Lung microvascular endothelial cell (primary cell): ENCODE results near the gene DUSP19. TPM values are rescaled to one million over a fixed set of nuclear protein-coding genes. Genes with fewer than 3 reads are reported as not detected.
"Not testable (repeated sequence)": the region's sequence is repeated elsewhere in the genome, so short reads cannot be mapped to it uniquely, and the experiment has no call there.

ENCODE experiments used
- DNase-seq, 2 donors: peaks; one replicate each; pipeline versions ENCODE4 v3.0.0 to v3.0.0-alpha.2; 2010; ENCODE audit warnings: low read depth in 2 of 2
- total RNA-seq: library from RNA; depleted of rRNA; stranded (reverse); fragments of >200 nt; gene quantifications from 2 replicates; pipeline ENCODE4 v1.2.1, GENCODE V29; 2014

The DUSP19 gene, protein sequence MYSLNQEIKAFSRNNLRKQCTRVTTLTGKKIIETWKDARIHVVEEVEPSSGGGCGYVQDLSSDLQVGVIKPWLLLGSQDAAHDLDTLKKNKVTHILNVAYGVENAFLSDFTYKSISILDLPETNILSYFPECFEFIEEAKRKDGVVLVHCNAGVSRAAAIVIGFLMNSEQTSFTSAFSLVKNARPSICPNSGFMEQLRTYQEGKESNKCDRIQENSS
- total RNA-seq, result 1.5 and 3.6 TPM in 2 replicates

DNA sequence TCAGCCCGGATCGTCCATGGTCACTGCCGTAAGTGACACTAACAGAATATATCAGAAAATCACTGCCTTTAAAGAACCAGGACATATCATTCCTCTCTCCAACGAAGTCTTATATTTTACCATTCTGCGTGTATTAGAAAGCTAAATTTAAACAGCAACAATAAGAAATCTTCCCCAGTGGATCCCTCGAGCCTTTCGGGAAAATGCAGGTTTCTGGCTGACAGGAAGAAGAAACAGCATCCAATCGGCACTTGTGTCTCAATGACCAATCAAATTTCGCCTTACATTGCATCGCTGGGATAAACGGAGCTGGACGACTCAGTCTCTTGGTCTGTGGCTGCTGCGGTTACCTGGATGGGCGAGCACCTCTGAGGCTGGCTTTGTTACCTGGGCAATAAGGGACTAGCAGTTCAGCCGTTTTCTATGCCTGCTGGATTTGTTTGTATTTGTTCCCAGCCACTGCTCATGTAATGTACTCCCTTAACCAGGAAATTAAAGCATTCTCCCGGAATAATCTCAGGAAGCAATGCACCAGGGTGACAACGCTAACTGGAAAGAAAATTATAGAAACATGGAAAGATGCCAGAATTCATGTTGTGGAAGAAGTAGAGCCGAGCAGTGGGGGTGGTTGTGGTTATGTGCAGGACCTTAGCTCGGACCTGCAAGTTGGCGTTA is at the start of gene DUSP19:
Gene DUSP19, plus strand, starts transcription at position 284 of the 675 bp plus-strand sequence. Its CDS starts 187 bp downstream, at position 471.
- DNase-seq, result peak; percentile 90 to 95

DNA sequence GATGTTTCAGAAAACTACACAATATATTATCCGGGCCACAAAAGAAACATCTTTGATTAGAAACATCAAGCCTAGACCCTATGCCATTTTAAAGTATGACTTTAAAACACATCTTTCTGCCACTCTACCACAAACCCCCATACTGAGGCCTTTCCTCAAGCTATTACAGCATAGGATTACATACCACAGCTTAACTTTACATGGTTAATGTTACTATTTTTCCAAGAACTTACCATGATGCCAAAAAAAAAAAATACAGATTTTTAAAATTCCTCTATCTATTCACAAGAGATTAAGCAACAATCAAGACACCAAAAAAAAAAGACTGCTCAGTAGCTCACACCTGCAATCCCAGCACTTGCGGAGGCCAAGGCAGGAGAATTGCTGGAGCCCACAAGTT is 49.3 kb upstream of the DUSP19 start:
- DNase-seq, result no peak

DNA sequence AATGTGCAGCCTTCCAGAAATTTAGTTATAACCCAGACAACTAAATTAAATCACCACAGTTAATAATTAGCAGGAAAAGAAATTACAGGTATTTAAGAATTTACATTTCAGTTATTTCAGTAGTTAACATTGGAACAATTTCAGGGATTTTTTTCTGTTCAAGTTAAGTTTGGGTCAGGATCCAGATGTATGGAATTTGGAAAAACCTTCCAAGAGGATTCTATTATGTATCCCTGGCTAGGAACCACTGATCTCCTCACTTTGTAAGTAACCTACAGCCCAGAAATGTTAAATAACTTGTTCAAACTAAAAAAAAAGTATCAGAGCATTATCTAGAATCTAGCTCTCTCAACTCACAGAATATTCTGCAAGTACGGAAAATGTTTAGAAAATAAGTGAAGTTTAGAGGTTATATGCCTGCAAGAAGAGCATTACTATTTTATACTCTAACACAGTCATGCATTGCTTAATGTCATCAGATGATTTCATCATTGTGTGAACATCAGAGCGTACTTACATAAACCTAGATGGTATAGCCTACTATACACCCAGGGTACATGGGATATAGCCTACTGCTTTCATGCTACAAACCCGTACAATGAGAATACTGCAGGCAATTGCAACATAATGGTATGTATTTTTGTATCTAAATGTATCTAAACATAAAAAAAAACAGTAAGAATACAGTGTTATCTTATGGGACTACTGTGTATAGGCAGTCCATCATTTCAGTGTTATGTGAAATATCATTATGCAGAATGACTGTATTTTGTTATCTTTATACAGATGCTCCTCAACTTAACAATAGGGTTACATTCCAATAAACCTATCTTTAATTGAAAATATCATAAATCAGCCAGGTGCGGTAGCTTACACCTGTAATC is 46.4 kb upstream of the DUSP19 start:
- no peak for DNase-seq

DNA sequence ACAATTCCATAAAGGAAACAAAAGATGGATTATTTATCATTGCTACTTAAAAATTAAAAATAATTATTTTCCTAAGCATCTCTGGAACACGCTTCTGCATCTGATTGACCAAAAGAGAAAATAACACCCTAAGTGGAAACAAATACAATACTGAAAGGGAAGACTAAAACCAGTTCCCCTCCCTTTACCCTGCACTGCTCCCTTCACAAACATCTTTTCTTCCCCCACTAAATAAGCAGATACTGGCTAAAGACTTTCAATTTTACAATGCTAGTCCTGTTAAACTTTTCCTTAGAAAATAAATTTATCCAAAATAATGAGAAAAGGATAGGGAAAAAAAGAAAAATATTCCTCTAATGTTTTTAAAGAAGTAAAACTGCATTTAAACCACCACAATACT is 44.6 kb upstream of the DUSP19 start:
- DNase-seq, result no peak

DNA sequence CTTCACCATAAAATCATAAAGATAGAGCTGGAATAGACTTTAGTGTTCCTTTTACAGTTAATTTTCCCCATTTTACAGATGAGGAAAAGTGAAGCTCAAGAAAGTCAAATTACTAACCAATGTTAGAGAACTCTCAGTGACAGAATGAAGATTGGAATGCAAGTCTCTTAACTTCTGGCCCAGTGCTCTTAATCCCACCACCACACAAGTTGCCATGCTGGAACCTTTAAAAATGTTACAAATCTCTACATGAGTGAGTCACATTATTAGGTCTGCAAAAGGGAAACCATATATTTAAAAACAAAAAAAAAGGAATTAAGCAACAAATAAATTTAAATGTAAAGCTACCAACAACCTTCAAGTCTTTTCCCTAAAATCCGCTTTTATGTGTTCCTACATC is 43.7 kb upstream of the DUSP19 start:
- no peak for DNase-seq

DNA sequence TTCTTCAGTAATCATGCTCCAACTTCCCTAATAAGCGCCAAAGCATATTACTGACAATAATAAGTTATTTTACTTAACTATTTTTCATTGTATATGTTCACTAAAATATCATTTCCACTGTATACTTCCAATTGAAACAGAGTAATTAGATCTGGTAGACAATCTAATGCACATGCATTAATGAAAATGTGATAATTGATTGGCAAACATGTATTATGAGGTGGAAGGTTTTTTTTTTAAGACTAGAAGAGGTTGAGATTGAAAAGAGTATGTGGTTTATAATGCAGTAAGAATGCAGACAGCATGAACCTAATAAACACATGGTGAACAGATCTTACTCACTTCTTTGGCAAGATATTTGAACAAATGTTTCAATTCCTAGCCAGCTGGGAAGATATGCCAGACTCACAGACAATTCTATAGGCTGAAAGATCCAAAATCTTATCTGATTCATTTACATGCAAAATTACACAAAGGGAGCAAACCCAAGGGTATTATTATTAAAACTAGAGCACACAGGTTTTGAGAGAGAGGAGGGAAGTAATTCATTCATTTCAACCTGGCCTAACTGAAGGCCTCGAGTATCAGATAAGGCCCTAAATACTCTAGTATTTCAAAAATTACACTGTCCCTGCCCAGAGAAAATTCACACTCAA is 43.1 kb upstream of the DUSP19 start:
- peak in 1 of 2 donors; percentile 17 for DNase-seq

DNA sequence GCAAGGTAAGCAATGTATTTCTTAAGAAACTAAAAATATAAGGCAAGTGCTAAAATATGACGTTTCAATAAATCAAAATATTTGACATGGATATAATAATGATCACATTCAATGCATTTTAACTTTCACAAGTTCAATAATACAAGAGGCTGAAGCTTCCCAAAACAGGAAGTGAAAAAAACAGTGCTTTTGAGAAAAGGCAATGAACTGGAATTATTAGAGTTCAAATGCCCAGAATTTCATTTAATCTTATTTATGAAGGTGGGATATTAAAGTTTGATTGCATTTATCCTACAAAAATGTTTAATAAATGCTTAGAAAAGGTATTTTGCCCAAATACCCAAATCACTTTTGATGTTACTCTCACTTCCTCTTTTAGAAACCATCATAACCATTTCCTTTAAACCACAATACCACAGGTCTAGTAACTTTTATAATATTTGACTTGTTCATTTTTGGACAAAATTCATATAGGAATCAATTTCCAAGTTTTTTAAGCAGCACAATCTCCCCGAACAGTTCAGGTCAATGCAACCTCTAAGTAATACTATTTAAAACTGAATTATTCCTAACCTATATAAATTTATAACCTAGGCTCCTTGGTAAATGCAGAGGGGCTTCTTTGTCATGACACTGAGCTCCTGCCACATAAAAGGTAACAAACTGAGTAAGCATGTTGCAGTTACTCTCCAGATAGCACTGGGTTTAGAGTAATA is 42.4 kb upstream of the DUSP19 start:
- DNase-seq, result no peak

DNA sequence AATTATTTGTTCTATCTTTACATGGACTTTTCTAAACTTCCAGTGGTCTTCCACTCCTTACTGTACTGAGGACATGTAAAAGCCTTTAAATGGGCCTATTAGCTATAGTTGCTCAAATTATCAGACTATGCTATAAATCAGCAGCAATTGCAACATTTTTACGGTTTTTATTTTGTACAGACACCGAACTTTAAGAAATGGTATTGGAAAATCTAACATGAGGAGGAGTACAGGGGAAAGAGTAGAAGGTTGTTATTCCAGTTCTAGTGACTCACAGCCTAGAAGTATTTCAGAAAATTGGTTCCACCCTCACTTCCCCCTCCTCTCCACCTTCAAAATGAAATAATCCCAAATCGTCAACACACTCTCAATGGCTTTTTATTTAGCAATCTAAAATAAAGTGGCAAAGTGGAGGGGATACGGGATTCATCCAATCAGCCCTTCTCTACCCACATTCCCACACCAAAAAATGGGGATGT is 41.4 kb upstream of the DUSP19 start:
- peak; percentile 25 to 53 for DNase-seq

DNA sequence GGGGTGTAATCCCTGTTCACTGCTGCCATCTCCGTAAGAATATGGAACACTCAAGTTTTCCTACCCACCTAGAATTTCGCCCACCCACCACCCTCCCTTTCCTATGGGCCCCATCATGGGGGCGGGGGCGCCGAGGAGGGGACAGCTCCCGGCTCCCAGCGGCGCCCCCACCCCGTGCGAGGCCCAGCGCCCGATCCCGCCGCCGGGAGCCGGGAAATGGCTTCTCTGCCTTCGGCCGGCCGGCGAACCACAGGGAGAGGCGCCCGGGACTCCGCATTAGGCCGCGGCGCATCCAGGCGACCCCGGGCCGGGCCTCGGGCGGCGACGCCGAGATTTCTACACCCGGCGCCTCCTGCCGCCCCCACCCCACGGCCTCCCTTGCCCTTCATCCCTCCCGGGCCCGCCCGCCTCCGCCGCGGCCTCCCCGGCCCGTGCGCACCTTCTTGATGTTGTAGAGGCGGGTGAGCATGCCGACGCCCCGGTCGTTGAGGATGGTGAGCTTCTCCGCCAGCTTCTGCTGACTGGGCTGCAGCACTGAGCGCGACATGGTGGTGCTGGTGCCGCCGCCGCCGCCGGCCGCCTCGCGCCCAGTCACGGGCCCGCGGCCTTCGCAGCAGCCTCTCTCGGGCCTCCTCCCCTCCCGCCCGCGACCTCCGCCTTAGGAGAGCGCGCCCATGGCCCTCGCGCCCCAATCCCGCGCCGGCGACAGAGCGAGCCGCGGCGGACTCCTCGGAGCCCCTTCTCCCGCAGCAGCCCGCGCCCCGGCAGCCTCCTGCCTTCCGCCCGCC is 40.8 kb upstream of the DUSP19 start:
- peak; percentile 34 to 49 for DNase-seq

DNA sequence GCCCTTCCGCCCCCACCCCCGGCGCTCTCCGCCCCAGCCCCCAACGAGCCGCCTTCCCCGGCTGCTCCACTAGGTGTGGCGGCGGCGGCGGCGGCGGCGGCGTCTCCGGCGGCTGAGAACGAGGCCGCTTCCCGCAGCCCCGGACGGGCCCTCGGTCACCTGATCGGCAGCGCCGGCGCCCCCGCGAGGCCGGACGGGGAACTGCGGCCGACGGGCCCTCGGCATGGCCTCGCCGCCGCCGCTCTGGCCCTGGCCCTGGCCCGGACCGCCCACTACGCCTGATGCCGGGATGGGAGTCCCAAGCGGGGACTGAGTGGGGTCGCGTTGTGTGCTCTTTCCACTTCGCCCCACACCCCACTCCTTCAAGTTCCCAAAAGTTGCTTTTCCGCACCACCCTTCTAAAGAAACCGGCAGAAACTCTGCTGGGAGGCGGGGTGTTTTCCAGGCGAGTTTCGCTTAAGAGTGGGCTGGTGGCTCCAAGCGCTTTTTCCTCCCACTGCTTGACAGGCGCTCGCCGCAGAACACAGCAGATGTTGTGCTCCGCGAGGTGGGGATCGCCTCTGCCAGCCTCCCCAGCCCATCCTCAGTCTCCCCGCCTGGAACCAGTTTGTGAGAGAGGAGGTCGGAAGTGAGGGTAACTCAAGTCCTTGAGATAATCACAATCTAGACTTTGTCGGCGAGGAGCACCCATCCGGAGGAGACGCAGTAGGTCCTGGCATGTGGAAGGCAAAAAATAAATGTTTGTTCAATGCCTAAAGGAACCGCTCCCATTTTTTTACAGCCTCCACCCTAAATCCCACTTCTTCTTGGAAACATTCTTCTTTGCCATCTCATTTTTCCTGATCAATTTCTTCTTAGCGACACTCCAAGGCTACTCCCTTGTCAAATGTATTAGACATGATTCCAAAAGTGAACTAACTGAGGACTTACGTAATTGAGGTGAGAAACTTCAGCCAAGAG is 39.9 kb upstream of the DUSP19 start, which contains the start of gene NCKAP1:
Gene NCKAP1, minus strand, starts transcription at position 117 of the 960 bp plus-strand sequence. CDS start 358 bp downstream, outside the sequence.
- peak; percentile 91 to 92 for DNase-seq

DNA sequence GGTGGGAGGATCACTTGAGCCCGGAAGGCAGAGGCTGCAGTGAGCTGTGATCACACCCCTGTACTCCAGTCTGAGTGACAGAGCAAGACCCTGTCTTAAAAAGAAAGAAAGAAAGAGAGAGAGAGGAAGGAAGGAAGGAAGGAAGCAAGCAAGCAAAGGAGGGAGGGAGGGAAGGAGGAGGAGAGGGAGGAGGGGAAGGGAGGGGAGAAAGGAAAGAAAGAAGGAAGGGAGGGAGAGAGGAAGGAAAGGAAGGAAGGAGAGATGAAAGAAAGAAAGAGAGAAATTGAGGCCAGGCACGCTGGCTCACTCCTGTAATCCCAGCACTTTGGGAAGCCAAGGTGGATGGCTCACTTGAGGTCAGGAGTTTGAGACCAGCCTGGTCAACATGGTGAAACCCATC is 37.9 kb upstream of the DUSP19 start:
- no peak for DNase-seq

DNA sequence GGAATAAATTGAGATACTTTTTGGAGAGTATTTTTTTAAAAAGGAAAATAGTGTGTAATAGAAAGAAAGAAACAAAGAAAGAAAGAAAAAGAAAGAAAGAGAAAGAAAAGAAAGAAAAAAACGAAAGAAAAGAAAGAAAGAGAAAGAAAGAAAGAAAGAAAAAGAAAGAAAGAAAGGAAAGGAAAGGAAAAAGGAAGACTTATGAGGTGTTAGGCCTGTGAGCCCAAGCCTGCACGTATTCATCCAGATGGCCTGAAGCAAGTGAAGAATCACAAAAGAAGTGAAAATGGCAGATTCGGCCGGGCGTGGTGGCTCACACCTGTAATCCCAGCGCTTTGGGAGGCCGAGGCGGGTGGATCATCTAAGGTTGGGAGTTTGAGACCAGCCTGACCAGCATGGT is 35.0 kb upstream of the DUSP19 start:
- DNase-seq, result not testable (repeated sequence)

DNA sequence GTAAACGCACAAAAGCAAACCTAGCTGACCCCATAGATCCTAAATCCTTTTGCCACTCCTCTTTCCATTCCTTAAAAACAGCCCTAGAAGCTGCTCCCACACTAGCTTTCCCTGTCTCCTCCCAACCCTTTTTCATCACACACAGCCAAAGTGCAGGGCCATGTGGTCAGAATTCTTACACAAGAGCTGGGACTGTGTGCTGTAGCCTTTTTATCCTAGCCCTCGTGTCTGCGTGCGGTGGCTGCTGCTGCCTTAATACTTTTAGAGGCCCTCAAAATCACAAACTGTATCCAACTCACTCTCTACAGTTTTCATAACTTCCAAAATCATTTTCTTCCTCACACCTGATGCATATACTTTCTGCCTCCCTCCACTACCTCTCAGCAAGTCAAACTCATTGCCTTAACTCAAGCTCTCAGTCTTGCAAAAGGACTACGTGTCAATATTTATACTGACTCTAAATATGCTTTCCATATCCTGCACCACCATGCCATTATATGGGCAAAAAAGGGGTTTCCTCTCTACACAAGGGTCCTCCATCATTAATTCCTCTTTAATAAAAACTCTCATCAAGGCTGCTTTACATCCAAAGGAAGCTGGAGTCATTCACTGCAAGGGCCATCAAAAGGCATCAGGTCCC is 30.9 kb upstream of the DUSP19 start:
- not testable (repeated sequence) for DNase-seq

DNA sequence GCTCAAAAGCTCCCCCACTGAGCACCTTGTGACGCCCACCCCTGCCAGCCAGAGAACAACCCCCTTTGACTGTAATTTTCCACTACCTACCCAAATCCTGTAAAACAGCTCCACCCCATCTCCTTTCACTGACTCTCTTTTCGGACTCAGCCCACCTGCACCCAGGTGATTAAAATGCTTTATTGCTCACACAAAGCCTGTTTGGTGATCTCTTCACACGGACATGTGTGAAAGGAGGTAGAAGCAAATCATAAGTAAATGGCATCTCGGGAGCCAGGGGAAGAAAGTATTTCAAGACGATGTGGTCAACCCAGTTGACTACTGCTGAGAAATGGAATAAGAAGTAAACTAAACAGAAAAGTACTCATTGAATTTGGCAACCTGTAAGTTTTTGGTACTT is 29.1 kb upstream of the DUSP19 start:
- no peak for DNase-seq

DNA sequence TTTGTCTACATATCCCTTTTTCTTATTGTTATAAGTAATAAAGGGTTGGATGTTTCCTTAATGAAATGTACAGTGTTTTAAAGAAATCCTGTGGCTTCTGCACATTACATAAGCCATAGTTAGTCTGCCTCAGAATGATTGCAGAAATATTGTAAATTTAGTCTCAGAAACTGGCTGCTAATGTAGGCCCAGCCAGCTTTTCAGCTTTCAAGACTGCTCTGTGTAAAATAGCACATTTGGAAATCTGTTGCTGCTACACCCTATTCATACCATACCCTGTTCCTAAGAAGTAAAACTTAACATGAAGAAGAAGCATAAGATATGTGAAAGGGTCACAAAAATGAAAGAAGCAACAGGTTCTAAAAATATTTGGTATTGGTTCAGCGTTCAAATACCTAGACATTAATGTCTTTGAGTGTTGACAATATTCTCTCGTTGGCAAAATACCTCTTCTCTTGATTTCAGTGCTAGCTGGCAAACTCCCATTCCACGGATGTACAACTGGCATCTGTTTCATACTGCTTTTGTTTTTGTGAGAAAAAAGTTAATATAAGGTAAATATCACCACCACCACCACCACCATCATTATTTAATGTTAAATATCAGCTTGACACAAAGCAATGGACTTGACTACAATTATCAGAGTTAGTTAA is 21.1 kb upstream of the DUSP19 start:
- DNase-seq, result no peak

DNA sequence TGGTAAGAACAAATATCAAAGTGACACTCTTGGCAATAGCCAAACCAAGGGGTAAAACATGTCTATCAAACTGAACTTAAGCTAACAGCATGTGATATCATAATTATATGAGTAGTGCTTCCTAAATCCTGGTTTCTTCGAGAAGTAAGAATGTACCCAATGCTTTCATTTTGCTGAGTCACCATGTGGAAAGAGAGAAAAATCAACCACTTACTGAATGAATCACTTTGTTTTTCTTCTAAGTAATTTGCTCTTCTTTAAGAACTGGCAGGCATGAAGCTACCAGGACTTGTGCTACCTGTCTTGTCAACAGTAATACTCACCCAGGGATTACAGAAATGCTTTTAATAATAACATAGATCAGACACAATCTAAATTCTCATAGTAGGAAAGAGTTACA is 19.0 kb upstream of the DUSP19 start:
- peak in 1 of 2 donors; percentile 69 for DNase-seq

DNA sequence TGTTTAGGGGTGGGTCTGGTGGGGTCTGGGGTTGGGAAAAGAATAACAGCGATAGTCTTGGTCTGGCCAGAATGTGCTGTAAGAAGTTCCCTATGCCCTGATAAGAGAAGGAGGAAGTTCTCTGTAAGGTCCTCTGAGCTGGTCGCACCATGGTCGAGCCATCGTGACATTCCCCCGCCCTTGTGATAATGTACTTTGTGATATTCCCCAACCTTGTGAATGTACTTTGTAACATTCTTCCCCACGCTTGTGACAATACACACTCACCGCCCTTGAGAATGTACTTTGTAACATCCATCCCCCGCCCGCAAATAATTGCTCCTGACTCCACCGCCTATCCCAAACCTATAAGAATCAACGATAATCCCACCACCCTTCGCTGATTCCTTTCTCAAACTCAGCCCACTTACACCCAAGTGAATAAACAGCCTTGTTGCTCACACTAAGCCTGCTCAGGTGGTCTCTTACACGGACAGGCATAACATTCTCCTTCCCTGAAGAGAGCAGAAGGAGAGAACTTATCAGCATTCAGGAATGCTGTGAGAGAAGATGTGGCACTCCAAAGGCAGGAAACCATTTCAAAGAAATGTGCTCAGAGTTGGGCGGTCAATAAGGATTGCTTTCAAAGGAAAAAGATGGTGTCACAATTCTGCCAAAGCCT is 17.8 kb upstream of the DUSP19 start:
- DNase-seq, result no peak
